Measurements from ENCODE around the gene TMEM18.

The TMEM18 gene

GRCh38 chr2:653645-654425, 23.4 kb downstream of the TMEM18 start:
- in situ Hi-C loops (cut with MboI; ENCODE audit: low sequenced_read_pairs), result no loop called here

- in situ Hi-C loops (cut with MboI; ENCODE audit: low sequenced_read_pairs), result no loop called here
These were observed 24.2 kb downstream of the TMEM18 start for GRCh38 chr2:652881-653480.

- in situ Hi-C loops (cut with MboI; ENCODE audit: low sequenced_read_pairs), result no loop called here
These were observed 25.2 kb downstream of the TMEM18 start for GRCh38 chr2:651951-652373.

GRCh38 chr2:650343-651310, 26.6 kb downstream of the TMEM18 start:
- in situ Hi-C loops (cut with MboI; ENCODE audit: low sequenced_read_pairs), result no loop called here

GRCh38 chr2:649426-650342, 27.5 kb downstream of the TMEM18 start:
- in situ Hi-C loops (cut with MboI; ENCODE audit: low sequenced_read_pairs), result no loop called here

- in situ Hi-C loops (cut with MboI; ENCODE audit: low sequenced_read_pairs), result no loop called here
These were observed 28.5 kb downstream of the TMEM18 start for GRCh38 chr2:648476-649424.

- in situ Hi-C loops (cut with MboI; ENCODE audit: low sequenced_read_pairs), result no loop called here
These were observed 29.4 kb downstream of the TMEM18 start for GRCh38 chr2:647691-648231.

- in situ Hi-C loops (cut with MboI; ENCODE audit: low sequenced_read_pairs), result no loop called here
These were observed 30.1 kb downstream of the TMEM18 start for GRCh38 chr2:647003-647560.

GRCh38 chr2:644871-645270, 32.3 kb downstream of the TMEM18 start:
- in situ Hi-C loops (cut with MboI; ENCODE audit: low sequenced_read_pairs), result no loop called here

GRCh38 chr2:643761-644160, 33.4 kb downstream of the TMEM18 start:
- in situ Hi-C loops (cut with MboI; ENCODE audit: low sequenced_read_pairs), result no loop called here

- in situ Hi-C loops (cut with MboI; ENCODE audit: low sequenced_read_pairs), result no loop called here
These were observed 33.9 kb downstream of the TMEM18 start for GRCh38 chr2:643334-643733.

- in situ Hi-C loops (cut with MboI; ENCODE audit: low sequenced_read_pairs), result no loop called here
These were observed 35.1 kb downstream of the TMEM18 start for GRCh38 chr2:641872-642815.

GRCh38 chr2:641164-641871, 35.9 kb downstream of the TMEM18 start:
- in situ Hi-C loops (cut with MboI; ENCODE audit: low sequenced_read_pairs), result no loop called here

GRCh38 chr2:639703-640102, 37.5 kb downstream of the TMEM18 start:
- in situ Hi-C loops (cut with MboI; ENCODE audit: low sequenced_read_pairs), result no loop called here

GRCh38 chr2:637804-638203, 39.4 kb downstream of the TMEM18 start:
- in situ Hi-C loops (cut with MboI; ENCODE audit: low sequenced_read_pairs), result no loop called here

- in situ Hi-C loops (cut with MboI; ENCODE audit: low sequenced_read_pairs), result no loop called here
These were observed 39.8 kb downstream of the TMEM18 start for GRCh38 chr2:637406-637776.
